ENCODE data around the gene IFIT2. TPM values are rescaled to one million over a fixed set of nuclear protein-coding genes. Genes with fewer than 3 reads are reported as not detected.

The IFIT2 gene
- polyA plus RNA-seq, 3 donors: 9.7 to 25.2 (median 15.5) TPM

GRCh38 chr10:89345367-89346000 lies 43.6 kb downstream of the IFIT2 start:
- WGBS (ENCODE audit: insufficient coverage): no CpG with 5 or more reads among the region's 4 CpGs

More at GRCh38 chr10:89345367-89346000, 43.6 kb downstream of the IFIT2 start:
- no peak for TF ChIP-seq CTCF (IDR thresholded peaks at IDR 0.05)
- no peak overlapping the region for H3K4me2 ChIP-seq (replicated peaks; ENCODE audit: extremely low read depth, low read length, poor library complexity, severe bottlenecking)
- H3K4me1 Mint-ChIP-seq: peaks cover 55% of the 10 kb centered on the region
- DNase-seq: no peak
- no peaks in the 10 kb centered on the region for H3K79me2 ChIP-seq (ENCODE audit: insufficient read depth, low read length)
- H3K27me3 Mint-ChIP-seq (ENCODE audit: low read depth in 3 of 3): no peaks in the 10 kb centered on the region
- H3K9ac ChIP-seq (ENCODE audit: insufficient read depth, low read length, poor library complexity, severe bottlenecking): no peak overlapping the region
- H3K27me3 ChIP-seq (ENCODE audit: control insufficient read depth in 2 of 2, insufficient read depth in 2 of 2, low read length in 2 of 2): no peaks in the 10 kb centered on the region
- H3K4me3 Mint-ChIP-seq: no peak overlapping the region
- H3K27ac Mint-ChIP-seq: peak overlapping the region in 2 of 7 donors; percentile 2 to 41
- peaks cover 42 to 48% of the 10 kb centered on the region in 2 donors for H3K4me1 ChIP-seq (ENCODE audit: control insufficient read depth in 1 of 2, insufficient read depth in 2 of 2, low read length in 2 of 2)
- intact Hi-C loops (cut with micrococcal nuclease): no loop called here
- H3K9me3 ChIP-seq (replicated peaks in 1 of 2; ENCODE audit: control insufficient read depth in 1 of 2, insufficient read depth in 1 of 2, low read length in 2 of 2): no peaks in the 10 kb centered on the region
- H3K4me3 ChIP-seq (replicated peaks in 1 of 3; ENCODE audit: low read depth in 2 of 3, low read length in 3 of 3): no peak overlapping the region
- H3K9me3 Mint-ChIP-seq: no peaks in the 10 kb centered on the region
- H3K36me3 ChIP-seq (replicated peaks in 1 of 2; ENCODE audit: control insufficient read depth in 1 of 2, insufficient read depth in 2 of 2, low read length in 2 of 2): peaks cover 6 to 8% of the 10 kb centered on the region in 2 donors
- no peak overlapping the region for H2AFZ ChIP-seq (ENCODE audit: insufficient read depth, low read depth, low read length, poor library complexity, severe bottlenecking)
- H4K20me1 ChIP-seq (ENCODE audit: insufficient read depth, low read length): peaks cover 7% of the 10 kb centered on the region
- H3K36me3 Mint-ChIP-seq: peaks cover 3 to 5% of the 10 kb centered on the region in 2 donors
- no peak overlapping the region for H3K27ac ChIP-seq (ENCODE audit: low read depth in 1 of 2, low read length in 2 of 2)

Measured in CD14-positive monocyte (primary cell).